HepG2 (cell line): ENCODE results near the gene MPIG6B. TPM values are rescaled to one million over a fixed set of nuclear protein-coding genes. Genes with fewer than 3 reads are reported as not detected.

ENCODE experiments used
- ARID2 ChIP-seq: sonication (generic); formaldehyde crosslinking; IDR thresholded peaks from 2 replicates; pipeline ENCODE4 v1.8.1; 2022; ENCODE audit warnings: mild to moderate bottlenecking, missing genetic modification reagents, borderline replicate concordance
- EP300 ChIP-seq, 3 experiments: sonication (generic) in 1 of 3; formaldehyde crosslinking in 1 of 3; IDR thresholded peaks; 2 replicates each; pipeline versions ENCODE4 v1.5.1 to v1.6.1; 2011 to 2020; ENCODE audit warnings: low read depth in 2 of 3, low read length in 2 of 3, borderline replicate concordance in 1 of 3, improper control_type of control experiment in 1 of 3, mild to moderate bottlenecking in 1 of 3, missing genetic modification reagents in 1 of 3, moderate library complexity in 1 of 3
- FOXJ3 ChIP-seq: sonication (generic); formaldehyde crosslinking; IDR thresholded peaks from 2 replicates; pipeline ENCODE4 v1.4.0; 2020; ENCODE audit warnings: missing genetic modification reagents, mild to moderate bottlenecking, borderline replicate concordance
- HDAC2 ChIP-seq: sonication (generic); formaldehyde crosslinking; IDR thresholded peaks from 2 replicates; pipeline ENCODE4 v1.4.0; 2020; ENCODE audit warnings: missing genetic modification reagents
- KDM2A ChIP-seq: sonication (generic); formaldehyde crosslinking; IDR thresholded peaks from 2 replicates; pipeline ENCODE4 v1.4.0; 2020; ENCODE audit warnings: low read depth, missing genetic modification reagents, borderline replicate concordance
- MTA1 ChIP-seq: sonication (generic); formaldehyde crosslinking; IDR thresholded peaks from 2 replicates; pipeline ENCODE4 v1.4.0; 2020; ENCODE audit warnings: missing genetic modification reagents, mild to moderate bottlenecking, borderline replicate concordance
- NR3C1 ChIP-seq: sonication (generic); formaldehyde crosslinking; IDR thresholded peaks from 2 replicates; pipeline ENCODE4 v1.4.0; 2020; ENCODE audit warnings: missing genetic modification reagents
- POGZ ChIP-seq: sonication (generic); formaldehyde crosslinking; IDR thresholded peaks from 2 replicates; pipeline ENCODE4 v1.4.0; 2020; ENCODE audit warnings: mild to moderate bottlenecking, missing genetic modification reagents
- RBM22 ChIP-seq: fragments of 200-400 bp; formaldehyde crosslinking; optimal IDR thresholded peaks from 2 replicates; pipeline ENCODE3; 2017; ENCODE audit warnings: mild to moderate bottlenecking, low read length, moderate library complexity
- SCMH1 ChIP-seq: sonication (generic); formaldehyde crosslinking; IDR thresholded peaks from 2 replicates; pipeline ENCODE4 v1.9.0; 2021; ENCODE audit warnings: missing genetic modification reagents, mild to moderate bottlenecking, borderline replicate concordance
- SIX4 ChIP-seq: sonication (generic); formaldehyde crosslinking; IDR thresholded peaks from 2 replicates; pipeline ENCODE4 v1.4.0; 2020; ENCODE audit warnings: missing genetic modification reagents
- SMC3 ChIP-seq: IDR thresholded peaks from 2 replicates; pipeline ENCODE4 v1.6.1; 2011; ENCODE audit warnings: low read length, improper control_type of control experiment
- SP5 ChIP-seq: IDR thresholded peaks from 2 replicates; pipeline ENCODE4 v1.6.1; 2016; ENCODE audit warnings: low read depth, borderline replicate concordance
- ZBTB7A ChIP-seq: sonication (generic); formaldehyde crosslinking; IDR thresholded peaks from 2 replicates; pipeline ENCODE4 v1.8.0; 2022; ENCODE audit warnings: mild to moderate bottlenecking, missing genetic modification reagents
- ZFP1 ChIP-seq: IDR thresholded peaks from 2 replicates; pipeline ENCODE4 v1.6.1; 2016
- ZFP91 ChIP-seq: sonication (generic); formaldehyde crosslinking; IDR thresholded peaks from 2 replicates; pipeline ENCODE4 v1.9.0; 2022; ENCODE audit warnings: missing genetic modification reagents, mild to moderate bottlenecking, borderline replicate concordance
- ZKSCAN1 ChIP-seq: fragments of 150-350 bp; IDR thresholded peaks from 2 replicates; pipeline ENCODE4 v1.6.1; 2014; ENCODE audit warnings: low read length
- ZKSCAN8 ChIP-seq: IDR thresholded peaks from 2 replicates; pipeline ENCODE4 v1.6.1; 2016; ENCODE audit warnings: borderline replicate concordance, missing genetic modification reagents, missing compliant biosample characterization
- ZNF276 ChIP-seq: sonication (generic); formaldehyde crosslinking; IDR thresholded peaks from 2 replicates; pipeline ENCODE4 v1.4.0; 2020; ENCODE audit warnings: mild to moderate bottlenecking, low read depth, missing genetic modification reagents
- ZNF501 ChIP-seq: sonication (generic); formaldehyde crosslinking; IDR thresholded peaks from 2 replicates; pipeline ENCODE4 v1.5.1; 2020; ENCODE audit warnings: mild to moderate bottlenecking, moderate library complexity, missing genetic modification reagents
- ZNF879 ChIP-seq: sonication (generic); formaldehyde crosslinking; IDR thresholded peaks from 2 replicates; pipeline ENCODE4 v1.8.1; 2023; ENCODE audit warnings: missing genetic modification reagents
- polyA plus RNA-seq, 8 experiments: library from polyadenylated mRNA; depleted of rRNA in 3 of 8; stranded (reverse) in 7 of 8; unstranded in 1 of 8; fragments of >200 nt; fragmentation: Illumina TruSeq in 4 of 8; extraction: Trizol in 4 of 8; gene quantifications; 2 replicates each; pipeline versions ENCODE4 v1.2.1 to v1.2.3, GENCODE V29; 2011 to 2016; ENCODE audit warnings: low read depth in 4 of 8, missing spikeins in 1 of 8, mixed read lengths in 1 of 8; ENCODE audit not compliant: insufficient read depth in 1 of 8
- total RNA-seq, 5 experiments: library from RNA; depleted of rRNA; stranded (reverse); fragments of >200 nt; fragmentation: Illumina TruSeq; extraction: Trizol; gene quantifications; 2 replicates each; pipeline ENCODE4 v1.2.3, GENCODE V29; 2016; ENCODE audit warnings: low read depth in 1 of 5
- TF ChIP-seq, protein P1 (sequence below): IDR thresholded peaks from 2 replicates; pipeline ENCODE4 v1.6.1; 2018; ENCODE audit warnings: missing genetic modification reagents, mild to moderate bottlenecking, missing compliant biosample characterization
- TF ChIP-seq, protein P2 (sequence below): sonication (generic); formaldehyde crosslinking; IDR thresholded peaks from 2 replicates; pipeline ENCODE4 v1.5.0; 2020; ENCODE audit warnings: missing genetic modification reagents, mild to moderate bottlenecking, borderline replicate concordance

The MPIG6B gene
- total and polyA plus RNA-seq, 2 of the 13 experiments (the other 11 are each of a cell fraction or from before 2014, with no cell fraction given) = not detected

DNA sequence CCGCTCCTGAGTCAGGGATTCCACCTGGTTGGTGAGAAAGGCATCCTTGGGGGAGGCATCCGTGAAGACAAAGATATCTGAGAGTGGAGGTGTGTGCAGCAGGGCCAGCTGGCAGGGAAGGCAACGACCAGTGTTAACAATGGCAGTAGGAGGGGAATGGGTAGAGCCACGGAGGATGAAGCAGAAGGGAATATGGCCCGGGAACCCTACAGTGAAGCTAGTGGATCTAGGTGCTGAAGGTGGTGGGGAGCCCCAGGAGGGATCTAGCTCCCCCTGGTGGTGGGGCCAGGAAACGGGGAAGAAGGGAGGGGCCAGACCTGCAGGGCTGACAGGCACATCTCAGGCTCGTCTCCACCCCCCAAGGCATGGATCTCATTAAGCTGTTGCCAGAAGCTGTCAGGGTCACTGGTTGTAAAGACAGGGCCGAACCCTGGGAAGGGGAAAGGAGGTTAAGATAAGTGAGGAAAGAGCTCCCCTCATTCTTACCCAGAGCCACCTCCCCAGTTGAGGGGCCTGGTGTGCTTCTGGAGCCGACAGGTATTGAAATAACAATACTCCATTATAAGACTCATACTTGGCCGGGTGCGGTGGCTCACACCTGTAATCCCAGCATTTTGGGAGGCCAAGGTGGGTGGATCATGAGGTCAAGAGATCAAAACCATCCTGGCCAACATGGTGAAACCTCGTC lies 46.7 kb downstream of the MPIG6B start (continued):
- peak; percentile 77 for TF ChIP-seq ZFP91
- TF ChIP-seq, protein P1, sequence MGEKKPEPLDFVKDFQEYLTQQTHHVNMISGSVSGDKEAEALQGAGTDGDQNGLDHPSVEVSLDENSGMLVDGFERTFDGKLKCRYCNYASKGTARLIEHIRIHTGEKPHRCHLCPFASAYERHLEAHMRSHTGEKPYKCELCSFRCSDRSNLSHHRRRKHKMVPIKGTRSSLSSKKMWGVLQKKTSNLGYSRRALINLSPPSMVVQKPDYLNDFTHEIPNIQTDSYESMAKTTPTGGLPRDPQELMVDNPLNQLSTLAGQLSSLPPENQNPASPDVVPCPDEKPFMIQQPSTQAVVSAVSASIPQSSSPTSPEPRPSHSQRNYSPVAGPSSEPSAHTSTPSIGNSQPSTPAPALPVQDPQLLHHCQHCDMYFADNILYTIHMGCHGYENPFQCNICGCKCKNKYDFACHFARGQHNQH (CRISPR knock-in tag) = peak; percentile 87
- peak; percentile 62; the same call in 1 of the 2 replicates for TF ChIP-seq ZKSCAN8
- no peak for TF ChIP-seq RBM22
- TF ChIP-seq HDAC2 = peak; percentile 52; the same call in 1 of the 2 replicates
- no peak for TF ChIP-seq SCMH1 (CRISPR knock-in tag)
- TF ChIP-seq NR3C1 = no peak
- 0 out of 2 replicates have a peak, but pooled peaks have one; percentile 39 for TF ChIP-seq POGZ (CRISPR knock-in tag)
- peak; percentile 33; the same call in 1 of the 2 replicates for TF ChIP-seq MTA1 (CRISPR knock-in tag)
- TF ChIP-seq ZKSCAN1 = no peak
- peak; percentile 98 for TF ChIP-seq SMC3
- 0 out of 2 replicates have a peak, but pooled peaks have one; percentile 35 for TF ChIP-seq ZNF879 (CRISPR knock-in tag)
- TF ChIP-seq EP300 (IDR thresholded peaks at IDR 0.05; ENCODE audit: low read depth in 2 of 2, low read length in 2 of 2) = no peak
- 0 out of 2 replicates have a peak, but pooled peaks have one; percentile 12 for TF ChIP-seq EP300 (CRISPR knock-in tag; IDR thresholded peaks at IDR 0.05; ENCODE audit: borderline replicate concordance)
- TF ChIP-seq ZNF501 (CRISPR knock-in tag) = 0 out of 2 replicates have a peak, but pooled peaks have one; percentile 56
- TF ChIP-seq ZFP1 = peak; percentile 45; the same call in 1 of the 2 replicates
- no peak for TF ChIP-seq ZBTB7A (CRISPR knock-in tag)
- peak; percentile 64; the same call in 1 of the 2 replicates for TF ChIP-seq SP5 (CRISPR knock-in tag)
- no peak for TF ChIP-seq SIX4 (CRISPR knock-in tag)
- 0 out of 2 replicates have a peak, but pooled peaks have one; percentile 61 for TF ChIP-seq ZNF276 (CRISPR knock-in tag)
- TF ChIP-seq ARID2 (CRISPR knock-in tag) = no peak
- TF ChIP-seq KDM2A = peak; percentile 80
- TF ChIP-seq, protein P2, sequence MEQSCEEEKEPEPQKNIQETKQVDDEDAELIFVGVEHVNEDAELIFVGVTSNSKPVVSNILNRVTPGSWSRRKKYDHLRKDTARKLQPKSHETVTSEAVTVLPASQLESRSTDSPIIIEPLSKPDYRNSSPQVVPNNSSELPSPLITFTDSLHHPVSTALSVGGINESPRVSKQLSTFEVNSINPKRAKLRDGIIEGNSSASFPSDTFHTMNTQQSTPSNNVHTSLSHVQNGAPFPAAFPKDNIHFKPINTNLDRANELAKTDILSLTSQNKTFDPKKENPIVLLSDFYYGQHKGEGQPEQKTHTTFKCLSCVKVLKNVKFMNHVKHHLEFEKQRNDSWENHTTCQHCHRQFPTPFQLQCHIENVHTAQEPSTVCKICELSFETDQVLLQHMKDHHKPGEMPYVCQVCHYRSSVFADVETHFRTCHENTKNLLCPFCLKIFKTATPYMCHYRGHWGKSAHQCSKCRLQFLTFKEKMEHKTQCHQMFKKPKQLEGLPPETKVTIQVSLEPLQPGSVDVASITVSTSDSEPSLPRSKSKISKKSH = peak; percentile 84; the same call in 1 of the 2 replicates
- TF ChIP-seq FOXJ3 (CRISPR knock-in tag) = no peak
